CD14-positive monocyte (primary cell): ENCODE measurements around the gene RALB. TPM values are rescaled to one million over a fixed set of nuclear protein-coding genes. Genes with fewer than 3 reads are reported as not detected.

Experiments used
- DNase-seq, 3 donors: peaks; one replicate each; pipeline ENCODE4 v3.0.0-alpha.2; 2011 to 2022
- H2AFZ ChIP-seq: 2 replicates; pipeline ENCODE4 v1.6.0; 2012; ENCODE audit warnings: mild to moderate bottlenecking, low read depth, low read length, inconsistent platforms; ENCODE audit not compliant: insufficient read depth, poor library complexity, severe bottlenecking
- H3K27ac ChIP-seq, 2 donors: 1 replicate in 1 of 2; 2 replicates in 1 of 2; pipeline ENCODE4 v1.5.1; 2012 to 2013; ENCODE audit warnings: low read length in 2 of 2, control low read depth in 1 of 2, inconsistent platforms in 1 of 2, low read depth in 1 of 2, mild to moderate bottlenecking in 1 of 2
- H3K27me3 ChIP-seq, 2 donors: one replicate each; pipeline versions ENCODE4 v1.6.0 to v1.6.1; 2011 to 2013; ENCODE audit warnings: low read length in 2 of 2; ENCODE audit not compliant: control insufficient read depth in 2 of 2, insufficient read depth in 2 of 2
- H3K36me3 ChIP-seq, 2 donors: replicated peaks in 1 of 2; 1 replicate in 1 of 2; 2 replicates in 1 of 2; pipeline versions ENCODE4 v1.5.1 to v1.6.1; 2012 to 2013; ENCODE audit warnings: low read length in 2 of 2, control low read depth in 1 of 2, inconsistent platforms in 1 of 2, mild to moderate bottlenecking in 1 of 2; ENCODE audit not compliant: insufficient read depth in 2 of 2, control insufficient read depth in 1 of 2
- H3K4me1 ChIP-seq, 2 donors: 1 replicate in 1 of 2; 2 replicates in 1 of 2; pipeline versions ENCODE4 v1.5.1 to v1.6.1; 2012 to 2013; ENCODE audit warnings: low read length in 2 of 2, control low read depth in 1 of 2, inconsistent platforms in 1 of 2, mild to moderate bottlenecking in 1 of 2, moderate library complexity in 1 of 2; ENCODE audit not compliant: insufficient read depth in 2 of 2, control insufficient read depth in 1 of 2
- H3K4me2 ChIP-seq: replicated peaks from 2 replicates; pipeline ENCODE3; 2012; ENCODE audit warnings: low read length, moderate library complexity, mild to moderate bottlenecking; ENCODE audit not compliant: poor library complexity, severe bottlenecking; ENCODE audit errors: extremely low read depth
- H3K4me3 ChIP-seq, 3 experiments: fragments of 200-600 bp in 1 of 3; sonication (generic) in 1 of 3; replicated peaks in 1 of 3; 1 replicate in 2 of 3; 2 replicates in 1 of 3; pipeline ENCODE4 v1.5.1; 2011 to 2013; ENCODE audit warnings: low read length in 3 of 3, mild to moderate bottlenecking in 3 of 3, control low read depth in 2 of 3, low read depth in 2 of 3, inconsistent platforms in 1 of 3, moderate library complexity in 1 of 3
- H3K79me2 ChIP-seq: 2 replicates; pipeline ENCODE4 v1.6.0; 2012; ENCODE audit warnings: mild to moderate bottlenecking, control low read depth, inconsistent platforms, low read length, moderate library complexity; ENCODE audit not compliant: insufficient read depth
- H3K9ac ChIP-seq: 2 replicates; pipeline ENCODE4 v1.6.0; 2017; ENCODE audit warnings: low read length, mild to moderate bottlenecking; ENCODE audit not compliant: insufficient read depth, poor library complexity, severe bottlenecking
- H3K9me3 ChIP-seq, 2 donors: replicated peaks in 1 of 2; 1 replicate in 1 of 2; 2 replicates in 1 of 2; pipeline versions ENCODE4 v1.5.1 to v1.6.1; 2012 to 2013; ENCODE audit warnings: low read length in 2 of 2, control low read depth in 1 of 2; ENCODE audit not compliant: control insufficient read depth in 1 of 2, insufficient read depth in 1 of 2
- H4K20me1 ChIP-seq: 2 replicates; pipeline ENCODE4 v1.6.0; 2012; ENCODE audit warnings: mild to moderate bottlenecking, low read length, control low read depth, moderate library complexity; ENCODE audit not compliant: insufficient read depth
- H3K27ac Mint-ChIP-seq, 7 donors: one replicate each; pipeline ENCODE4 v1.8.0; 2020; ENCODE audit warnings: mild to moderate bottlenecking in 7 of 7, mixed read lengths in 7 of 7, moderate library complexity in 6 of 7, inconsistent platforms in 2 of 7
- H3K27me3 Mint-ChIP-seq, 3 donors: one replicate each; pipeline ENCODE4 v1.8.0; 2021 to 2022; ENCODE audit warnings: low read depth in 3 of 3, mild to moderate bottlenecking in 3 of 3, mixed read lengths in 3 of 3, moderate library complexity in 3 of 3, inconsistent platforms in 1 of 3
- H3K36me3 Mint-ChIP-seq, 2 donors: one replicate each; pipeline ENCODE4 v1.8.0; 2020; ENCODE audit warnings: mixed read lengths in 2 of 2, inconsistent platforms in 1 of 2, mild to moderate bottlenecking in 1 of 2
- H3K4me1 Mint-ChIP-seq: one replicate; pipeline ENCODE4 v1.8.0; 2020; ENCODE audit warnings: mild to moderate bottlenecking, mixed read lengths
- H3K4me3 Mint-ChIP-seq, 2 donors: one replicate each; pipeline ENCODE4 v1.8.0; 2020; ENCODE audit warnings: mild to moderate bottlenecking in 2 of 2, mixed read lengths in 2 of 2, moderate library complexity in 1 of 2
- H3K9me3 Mint-ChIP-seq, 7 donors: one replicate each; pipeline ENCODE4 v1.8.0; 2020 to 2022; ENCODE audit warnings: mixed read lengths in 7 of 7, mild to moderate bottlenecking in 6 of 7, moderate library complexity in 6 of 7, inconsistent platforms in 2 of 7
- WGBS: methylation state at CpG from one replicate; pipeline ENCODE4 v1.1.5; 2013; ENCODE audit warnings: missing lambda C conversion rate; ENCODE audit not compliant: insufficient coverage; 5-methylcytosine and 5-hydroxymethylcytosine counted together
- intact Hi-C, 2 donors: fragments of 100-400 bp; cut with micrococcal nuclease; formaldehyde crosslinking; loops; one replicate each; pipeline versions ENCODE4 v1.15.0 to v1.15.1; 2023
- polyA plus RNA-seq, 3 donors: library from polyadenylated mRNA; depleted of rRNA in 1 of 3; unstranded in 2 of 3; stranded (reverse) in 1 of 3; fragments of 300-500 nt in 2 of 3; fragments of >200 nt in 1 of 3; fragmentation: Illumina TruSeq in 2 of 3; gene quantifications; 1 replicate in 2 of 3; 2 replicates in 1 of 3; pipeline ENCODE4 v1.2.3, GENCODE V29; 2012 to 2021
- TF ChIP-seq, protein P1 (sequence below): fragments of 200-600 bp; IDR thresholded peaks from one replicate; pipeline ENCODE4 v1.8.0; 2022; ENCODE audit warnings: antibody characterized with exemption, mild to moderate bottlenecking

Gene RALB
- polyA plus RNA-seq, 3 donors, result 57.2 to 163 (median 139) TPM

DNA sequence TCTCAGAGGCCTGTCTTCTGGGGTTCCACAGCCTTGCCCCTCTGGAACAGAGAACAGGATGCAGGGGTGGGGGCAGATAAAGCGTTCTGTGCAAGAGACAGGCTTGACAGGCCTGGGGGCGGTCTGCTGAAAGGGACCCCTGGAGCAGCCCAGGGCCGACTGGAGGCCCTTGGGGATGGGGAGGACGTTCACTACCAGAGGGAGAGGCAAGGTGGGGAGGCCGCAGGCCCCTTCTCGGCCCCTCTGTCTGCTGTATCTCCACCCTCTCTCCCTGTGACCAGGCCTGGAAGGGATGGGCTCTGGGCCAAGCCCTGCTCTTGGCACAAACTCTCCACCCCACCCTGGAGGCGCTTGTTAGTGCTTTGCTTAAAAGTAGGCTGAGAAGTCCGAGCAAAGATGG lies 66.0 kb downstream of the RALB start:
- WGBS, result 90% methylated on average over 2 of the region's 8 CpGs
- TF ChIP-seq, protein P1, sequence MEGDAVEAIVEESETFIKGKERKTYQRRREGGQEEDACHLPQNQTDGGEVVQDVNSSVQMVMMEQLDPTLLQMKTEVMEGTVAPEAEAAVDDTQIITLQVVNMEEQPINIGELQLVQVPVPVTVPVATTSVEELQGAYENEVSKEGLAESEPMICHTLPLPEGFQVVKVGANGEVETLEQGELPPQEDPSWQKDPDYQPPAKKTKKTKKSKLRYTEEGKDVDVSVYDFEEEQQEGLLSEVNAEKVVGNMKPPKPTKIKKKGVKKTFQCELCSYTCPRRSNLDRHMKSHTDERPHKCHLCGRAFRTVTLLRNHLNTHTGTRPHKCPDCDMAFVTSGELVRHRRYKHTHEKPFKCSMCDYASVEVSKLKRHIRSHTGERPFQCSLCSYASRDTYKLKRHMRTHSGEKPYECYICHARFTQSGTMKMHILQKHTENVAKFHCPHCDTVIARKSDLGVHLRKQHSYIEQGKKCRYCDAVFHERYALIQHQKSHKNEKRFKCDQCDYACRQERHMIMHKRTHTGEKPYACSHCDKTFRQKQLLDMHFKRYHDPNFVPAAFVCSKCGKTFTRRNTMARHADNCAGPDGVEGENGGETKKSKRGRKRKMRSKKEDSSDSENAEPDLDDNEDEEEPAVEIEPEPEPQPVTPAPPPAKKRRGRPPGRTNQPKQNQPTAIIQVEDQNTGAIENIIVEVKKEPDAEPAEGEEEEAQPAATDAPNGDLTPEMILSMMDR, result no peak
- Histone ChIP-seq H3K27ac (no peak overlapping the region), H3K79me2 (no peaks in the 10 kb centered on the region), H3K9me3 (no peaks in the 10 kb centered on the region), H2AFZ (no peak overlapping the region), H3K4me1 (no peaks in the 10 kb centered on the region), H3K4me3 (no peak overlapping the region), H4K20me1 (no peaks in the 10 kb centered on the region), H3K9ac (no peak overlapping the region), H3K27me3 (peaks cover 0 to 8% of the 10 kb centered on the region in 2 donors), H3K36me3 (no peaks in the 10 kb centered on the region), H3K4me2 (no peak overlapping the region)
- Mint-ChIP-seq H3K4me3 (no peak overlapping the region), H3K4me1 (peaks cover 14% of the 10 kb centered on the region), H3K27ac (no peak overlapping the region), H3K27me3 (peaks cover 15 to 24% (median 17%) of the 10 kb centered on the region in 3 donors), H3K9me3 (peaks cover 0 to 2% (median 0%) of the 10 kb centered on the region in 7 donors), H3K36me3 (no peaks in the 10 kb centered on the region)
- DNase-seq, result no peak
- intact Hi-C loops, result loop anchor here in 1 of 2 donors (10.0 kb wide), 2 partner anchors 94 to 614 kb away; partner anchors contain the start of gene TMEM185B

DNA sequence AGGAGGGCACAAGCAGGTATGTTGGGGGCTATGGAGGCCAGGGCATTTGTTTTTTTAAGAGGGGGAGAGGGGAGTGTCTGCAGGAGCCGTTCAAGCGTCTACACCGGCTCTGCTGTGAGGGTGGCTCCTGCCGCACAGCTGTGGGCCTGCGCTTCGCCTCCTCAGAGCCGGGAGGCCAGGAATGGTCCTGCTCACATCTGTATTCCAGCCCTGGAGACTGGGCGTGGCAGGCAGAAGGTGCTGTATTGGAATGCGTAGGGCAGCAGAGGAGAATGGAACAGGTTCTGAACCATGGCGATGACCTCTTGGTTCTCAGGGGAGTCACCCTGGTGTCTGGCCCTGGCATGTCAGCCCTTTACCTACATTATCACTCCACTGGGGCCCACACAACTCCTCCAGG lies 66.5 kb downstream of the RALB start:
- Histone ChIP-seq H3K36me3 (no peaks in the 10 kb centered on the region), H3K4me1 (no peaks in the 10 kb centered on the region), H2AFZ (no peak overlapping the region), H3K4me2 (no peak overlapping the region), H4K20me1 (no peaks in the 10 kb centered on the region), H3K79me2 (no peaks in the 10 kb centered on the region), H3K9ac (no peak overlapping the region), H3K27ac (no peak overlapping the region), H3K27me3 (peaks cover 0 to 3% of the 10 kb centered on the region in 2 donors), H3K9me3 (no peaks in the 10 kb centered on the region), H3K4me3 (no peak overlapping the region)
- peaks cover 11 to 22% (median 12%) of the 10 kb centered on the region in 3 donors for H3K27me3 Mint-ChIP-seq
- 99% methylated on average over 9 of the region's 10 CpGs for WGBS
- DNase-seq, result no peak
- peaks cover 12% of the 10 kb centered on the region for H3K4me1 Mint-ChIP-seq
- peaks cover 0 to 2% (median 0%) of the 10 kb centered on the region in 7 donors for H3K9me3 Mint-ChIP-seq
- no peaks in the 10 kb centered on the region for H3K36me3 Mint-ChIP-seq
- no peak overlapping the region for H3K4me3 Mint-ChIP-seq
- no peak overlapping the region for H3K27ac Mint-ChIP-seq
- TF ChIP-seq, protein P1, result no peak
- intact Hi-C loops, result loop anchor here in 1 of 2 donors (10.0 kb wide), 2 partner anchors 94 to 614 kb away; partner anchors contain the start of gene TMEM185B
